IMR-90 (cell line): ENCODE measurements around the gene SLC66A2. TPM values are rescaled to one million over a fixed set of nuclear protein-coding genes. Genes with fewer than 3 reads are reported as not detected.

ENCODE experiments used
- ATAC-seq: fragments of 200-7000 bp; cut with Tn5 transposase; 2 replicates; pipeline ENCODE4 v1.9.1; 2020; ENCODE audit warnings: low read depth, mild to moderate bottlenecking, moderate library complexity
- BruUV-seq: library from RNA; stranded (reverse); fragments of 400-500 nt; replicated peaks from 2 replicates; lab custom pipeline; 2021; lab: Mats Ljungman, UMichigan
- CTCF ChIA-PET: fragments of 300-600 bp; formaldehyde crosslinking; extraction: SDS; loops from one replicate; lab custom pipeline; 2021; ENCODE audit warnings: antibody characterized with exemption; lab: Yijun Ruan, JAX
- POLR2A ChIA-PET: fragments of 300-600 bp; sonication (Branson Sonifier 250); formaldehyde crosslinking; loops from one replicate; lab custom pipeline; 2022; ENCODE audit warnings: antibody characterized with exemption; ENCODE audit not compliant: unreplicated experiment; lab: Charles Lee
- DNase-seq: peaks from one replicate; pipeline ENCODE4 v3.0.0; 2013
- H2AFZ ChIP-seq: replicated peaks from 2 replicates; pipeline ENCODE3; 2013; ENCODE audit warnings: low read length, mild to moderate bottlenecking; ENCODE audit not compliant: poor library complexity
- H2AK5ac ChIP-seq: 2 replicates; pipeline ENCODE4 v1.6.1; 2013; ENCODE audit warnings: low read depth, low read length, inconsistent platforms
- H2AK9ac ChIP-seq: replicated peaks from 2 replicates; pipeline ENCODE3; 2013; ENCODE audit warnings: mild to moderate bottlenecking, low read depth, low read length, moderate library complexity; ENCODE audit not compliant: poor library complexity
- H2BK120ac ChIP-seq: 2 replicates; pipeline ENCODE4 v1.6.1; 2013; ENCODE audit warnings: low read depth, low read length, inconsistent platforms
- H2BK15ac ChIP-seq: 3 replicates; pipeline ENCODE4 v1.6.1; 2013; ENCODE audit warnings: low read depth, low read length, inconsistent platforms
- H2BK20ac ChIP-seq: 2 replicates; pipeline ENCODE4 v1.6.1; 2013; ENCODE audit warnings: low read depth, mild to moderate bottlenecking, inconsistent platforms, low read length, moderate library complexity
- H2BK5ac ChIP-seq: 2 replicates; pipeline ENCODE4 v1.6.1; 2013; ENCODE audit warnings: mild to moderate bottlenecking, low read depth, low read length, inconsistent platforms; ENCODE audit not compliant: poor library complexity, severe bottlenecking
- H3K14ac ChIP-seq: replicated peaks from 2 replicates; pipeline ENCODE4 v1.6.1; 2013; ENCODE audit warnings: low read depth, low read length, inconsistent platforms
- H3K18ac ChIP-seq: 2 replicates; pipeline ENCODE4 v1.6.1; 2013; ENCODE audit warnings: low read depth, low read length, control low read depth
- H3K23ac ChIP-seq: 2 replicates; pipeline ENCODE4 v1.6.1; 2013; ENCODE audit warnings: low read depth, low read length, inconsistent platforms
- H3K27ac ChIP-seq: 2 replicates; pipeline ENCODE4 v1.5.1; 2013; ENCODE audit warnings: mild to moderate bottlenecking, control low read depth, low read length; ENCODE audit not compliant: insufficient read depth
- H3K27me3 ChIP-seq: 2 replicates; pipeline ENCODE4 v1.6.1; 2013; ENCODE audit warnings: low read length; ENCODE audit not compliant: control insufficient read depth, insufficient read depth
- H3K36me3 ChIP-seq: 2 replicates; pipeline ENCODE4 v1.6.1; 2013; ENCODE audit warnings: low read length, mixed read lengths; ENCODE audit not compliant: control insufficient read depth, insufficient read depth
- H3K4ac ChIP-seq: 2 replicates; pipeline ENCODE4 v1.6.1; 2013; ENCODE audit warnings: low read depth, low read length, inconsistent platforms
- H3K4me1 ChIP-seq: 2 replicates; pipeline ENCODE4 v1.6.1; 2013; ENCODE audit warnings: low read length, mixed read lengths; ENCODE audit not compliant: control insufficient read depth, insufficient read depth
- H3K4me2 ChIP-seq: 2 replicates; pipeline ENCODE4 v1.6.1; 2013; ENCODE audit warnings: low read depth, mild to moderate bottlenecking, control low read depth, low read length, moderate library complexity
- H3K4me3 ChIP-seq: 2 replicates; pipeline ENCODE4 v1.5.1; 2013; ENCODE audit warnings: low read depth, mild to moderate bottlenecking, control low read depth, low read length, moderate library complexity; ENCODE audit not compliant: insufficient read depth
- H3K56ac ChIP-seq: 2 replicates; pipeline ENCODE4 v1.6.1; 2013; ENCODE audit warnings: low read length, inconsistent platforms; ENCODE audit not compliant: insufficient read depth; ENCODE audit errors: extremely low read depth
- H3K79me1 ChIP-seq, 2 experiments: 2 replicates each; pipeline ENCODE4 v1.6.1; 2013; ENCODE audit warnings: low read length in 2 of 2, inconsistent platforms in 1 of 2, low read depth in 1 of 2
- H3K9ac ChIP-seq: 2 replicates; pipeline ENCODE4 v1.6.1; 2013; ENCODE audit warnings: low read depth, low read length, control low read depth
- H3K9me1 ChIP-seq: 2 replicates; pipeline ENCODE4 v1.6.1; 2013; ENCODE audit warnings: low read length, inconsistent platforms; ENCODE audit not compliant: insufficient read depth
- H3K9me3 ChIP-seq: 2 replicates; pipeline ENCODE4 v1.6.1; 2013; ENCODE audit warnings: low read length; ENCODE audit not compliant: control insufficient read depth, insufficient read depth
- H4K20me1 ChIP-seq: 2 replicates; pipeline ENCODE4 v1.6.1; 2013; ENCODE audit warnings: low read length, inconsistent platforms; ENCODE audit not compliant: insufficient read depth
- H4K5ac ChIP-seq: 2 replicates; pipeline ENCODE4 v1.6.1; 2013; ENCODE audit warnings: mild to moderate bottlenecking, low read depth, low read length, control low read depth
- H4K8ac ChIP-seq, 2 experiments: 2 replicates each; pipeline ENCODE4 v1.6.1; 2013; ENCODE audit warnings: low read depth in 2 of 2, low read length in 2 of 2, control low read depth in 1 of 2, inconsistent platforms in 1 of 2
- H4K91ac ChIP-seq: 2 replicates; pipeline ENCODE4 v1.6.1; 2013; ENCODE audit warnings: low read depth, low read length, inconsistent platforms; ENCODE audit not compliant: insufficient read depth
- CEBPB ChIP-seq: IDR thresholded peaks from 2 replicates; pipeline ENCODE4 v1.6.1; 2012; ENCODE audit warnings: low read depth, low read length, improper control_type of control experiment
- CHD1 ChIP-seq: IDR thresholded peaks from 2 replicates; pipeline ENCODE4 v1.6.1; 2012; ENCODE audit warnings: low read depth, low read length, improper control_type of control experiment
- FOS ChIP-seq: fragments of 150-350 bp; IDR thresholded peaks from 2 replicates; pipeline ENCODE4 v1.6.1; 2016; ENCODE audit warnings: low read depth, low read length
- MXI1 ChIP-seq: IDR thresholded peaks from 2 replicates; pipeline ENCODE4 v1.6.1; 2012; ENCODE audit warnings: low read depth, mild to moderate bottlenecking, low read length, moderate library complexity, borderline replicate concordance
- POLR2A ChIP-seq: IDR thresholded peaks from 2 replicates; pipeline ENCODE4 v1.6.1; 2012; ENCODE audit warnings: mild to moderate bottlenecking, low read depth, low read length
- RCOR1 ChIP-seq: IDR thresholded peaks from 2 replicates; pipeline ENCODE4 v1.6.1; 2012; ENCODE audit warnings: mild to moderate bottlenecking, low read length, improper control_type of control experiment; ENCODE audit not compliant: insufficient replicate concordance
- WGBS, 2 experiments: methylation state at CpG; one replicate each; pipeline versions ENCODE4 v1.1.5 to v1.1.7; 2013; ENCODE audit warnings: missing lambda C conversion rate in 2 of 2; ENCODE audit not compliant: insufficient read length in 1 of 2; ENCODE audit errors: extremely low coverage in 2 of 2; 5-methylcytosine and 5-hydroxymethylcytosine counted together
- dilution Hi-C: fragments of 300-500 bp; cut with HindIII; formaldehyde crosslinking; loops from one replicate; pipeline ENCODE4 v1.14.3; 2018; ENCODE audit warnings: low sequenced_read_pairs; ENCODE audit not compliant: unreplicated experiment
- in situ Hi-C: fragments of 300-500 bp; cut with MboI; formaldehyde crosslinking; loops from 3 replicates; pipeline ENCODE4 v1.14.3; 2019; ENCODE audit warnings: low sequenced_read_pairs, inconsistent platforms, mixed read lengths
- intact Hi-C: fragments of 100-400 bp; cut with micrococcal nuclease; formaldehyde crosslinking; loops from 2 replicates; pipeline ENCODE4 v1.10.0; 2022
- polyA plus RNA-seq, 3 experiments: library from polyadenylated mRNA; depleted of rRNA; stranded (reverse); fragments of >200 nt; gene quantifications; 2 replicates each; pipeline ENCODE4 v1.2.3, GENCODE V29; 2012; ENCODE audit warnings: low replicate concordance in 1 of 3
- total RNA-seq: library from RNA; depleted of rRNA; stranded (reverse); fragments of >200 nt; gene quantifications from 2 replicates; pipeline ENCODE4 v1.2.3, GENCODE V29; 2012

SLC66A2 gene
- total and polyA plus RNA-seq, 2 of the 4 experiments (the other 2 are of a cell fraction): 17.6 to 23.5 TPM

DNA sequence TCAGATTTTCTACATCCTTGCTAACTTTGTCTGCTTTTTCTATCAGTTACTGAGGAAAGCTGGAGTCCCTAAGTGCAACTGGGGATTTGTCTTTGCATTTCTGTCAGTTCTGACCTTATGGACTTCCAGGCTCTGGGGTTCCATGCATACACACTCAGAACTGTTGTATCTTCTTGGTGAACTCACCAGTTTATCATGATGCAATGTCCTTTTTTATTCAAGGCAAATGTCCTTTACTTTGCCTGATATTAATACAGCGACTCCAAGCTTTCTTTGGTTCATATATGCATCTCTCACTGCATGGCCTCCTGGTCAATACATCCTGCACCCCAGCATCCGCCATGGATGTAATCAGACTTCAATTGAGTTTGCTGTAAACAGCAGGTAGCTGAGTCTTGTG lies 44.7 kb downstream of the SLC66A2 start:
- H3K79me1 ChIP-seq: peaks cover 12% of the 10 kb centered on the region in 2 experiments
- WGBS, 2 experiments: no CpG with 5 or more reads among the region's 2 CpGs
- H3K18ac ChIP-seq: no peak overlapping the region
- H4K8ac ChIP-seq: no peak overlapping the region
- no peak overlapping the region for H3K9ac ChIP-seq
- CTCF ChIA-PET: no interaction called here
- H3K4me3 ChIP-seq: no peak overlapping the region
- H3K27me3 ChIP-seq: no peaks in the 10 kb centered on the region
- no peak overlapping the region for H3K27ac ChIP-seq
- DNase-seq (no peak), ATAC-seq (no peak)
- TF ChIP-seq RCOR1 (no peak), MXI1 (no peak), CHD1 (no peak), CEBPB (no peak), POLR2A (no peak), FOS (no peak)
- in situ Hi-C loops: no loop called here
- H3K4me2 ChIP-seq: no peak overlapping the region
- no peak overlapping the region for H3K23ac ChIP-seq
- no peak overlapping the region for H3K56ac ChIP-seq
- no TSS peak for BruUV-seq
- H2BK20ac ChIP-seq: no peak overlapping the region
- H4K91ac ChIP-seq: no peak overlapping the region
- H3K9me1 ChIP-seq: no peaks in the 10 kb centered on the region
- H4K5ac ChIP-seq: no peak overlapping the region
- no peaks in the 10 kb centered on the region; the same call in 1 of the 2 replicates for H3K9me3 ChIP-seq
- dilution Hi-C loops: no loop called here
- intact Hi-C loops: no loop called here
- no peak overlapping the region for H2AK5ac ChIP-seq
- no peak overlapping the region for H2BK5ac ChIP-seq
- H2AFZ ChIP-seq: no peak overlapping the region
- no peak overlapping the region for H2BK15ac ChIP-seq
- no peak overlapping the region for H3K4ac ChIP-seq
- POLR2A ChIA-PET: no interaction called here
- H3K4me1 ChIP-seq: peaks cover 4% of the 10 kb centered on the region
- peaks cover 36% of the 10 kb centered on the region for H3K36me3 ChIP-seq
- H3K14ac ChIP-seq: no peak overlapping the region
- peaks cover 3% of the 10 kb centered on the region for H4K20me1 ChIP-seq
- H2AK9ac ChIP-seq: no peak overlapping the region
- H2BK120ac ChIP-seq: no peak overlapping the region
